OCI-LY3 (cell line): Measurements from ENCODE around the gene PBOV1.

Source experiments
- EZH2phosphoT487 ChIP-seq: fragments of 200-600 bp; shearing (Covaris generic); IDR thresholded peaks from 2 replicates; pipeline ENCODE4 v1.6.1; 2018; ENCODE audit warnings: antibody characterized with exemption, mixed run types, low read depth
- TF ChIP-seq, protein P1 (sequence below): fragments of 200-600, 300-600 bp; sonication (generic); IDR thresholded peaks from 2 replicates; pipeline ENCODE4 v1.5.1; 2014; ENCODE audit warnings: antibody characterized with exemption, low read length, low read depth

DNA sequence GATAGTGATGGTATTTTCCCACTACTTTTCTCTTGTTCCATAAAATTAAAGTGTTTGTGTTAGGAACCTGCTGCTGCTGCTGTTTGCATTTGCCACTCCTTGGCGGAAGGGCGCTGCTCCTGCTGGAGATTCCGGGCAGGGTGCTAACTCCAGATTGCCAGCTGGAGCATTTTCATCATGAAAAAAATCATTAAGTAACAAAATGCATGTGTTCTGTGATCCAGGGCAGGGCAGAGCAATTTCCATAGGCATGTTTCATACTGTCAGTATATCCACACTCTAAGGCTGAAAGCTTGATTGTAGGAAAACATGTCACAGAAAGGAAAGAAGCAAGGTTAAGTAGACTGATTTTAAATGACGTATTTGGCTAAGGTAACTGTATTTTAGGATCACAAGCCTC lies 24.0 kb downstream of the PBOV1 start:
- TF ChIP-seq, protein P1, sequence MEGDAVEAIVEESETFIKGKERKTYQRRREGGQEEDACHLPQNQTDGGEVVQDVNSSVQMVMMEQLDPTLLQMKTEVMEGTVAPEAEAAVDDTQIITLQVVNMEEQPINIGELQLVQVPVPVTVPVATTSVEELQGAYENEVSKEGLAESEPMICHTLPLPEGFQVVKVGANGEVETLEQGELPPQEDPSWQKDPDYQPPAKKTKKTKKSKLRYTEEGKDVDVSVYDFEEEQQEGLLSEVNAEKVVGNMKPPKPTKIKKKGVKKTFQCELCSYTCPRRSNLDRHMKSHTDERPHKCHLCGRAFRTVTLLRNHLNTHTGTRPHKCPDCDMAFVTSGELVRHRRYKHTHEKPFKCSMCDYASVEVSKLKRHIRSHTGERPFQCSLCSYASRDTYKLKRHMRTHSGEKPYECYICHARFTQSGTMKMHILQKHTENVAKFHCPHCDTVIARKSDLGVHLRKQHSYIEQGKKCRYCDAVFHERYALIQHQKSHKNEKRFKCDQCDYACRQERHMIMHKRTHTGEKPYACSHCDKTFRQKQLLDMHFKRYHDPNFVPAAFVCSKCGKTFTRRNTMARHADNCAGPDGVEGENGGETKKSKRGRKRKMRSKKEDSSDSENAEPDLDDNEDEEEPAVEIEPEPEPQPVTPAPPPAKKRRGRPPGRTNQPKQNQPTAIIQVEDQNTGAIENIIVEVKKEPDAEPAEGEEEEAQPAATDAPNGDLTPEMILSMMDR = no peak
- no peak for TF ChIP-seq EZH2phosphoT487
